GM12892 (cell line): ENCODE measurements around the gene GABARAP.

Source experiments
- POLR2A ChIP-seq: IDR thresholded peaks from 2 replicates; pipeline ENCODE4 v1.6.1; 2011; ENCODE audit warnings: low read depth, low read length, control low read depth
- POLR2AphosphoS5 ChIP-seq: IDR thresholded peaks from 2 replicates; pipeline ENCODE4 v1.6.1; 2011; ENCODE audit warnings: low read depth, low read length, control low read depth

- TF ChIP-seq POLR2AphosphoS5 (no peak), POLR2A (no peak)
These were observed 33.3 kb downstream of the GABARAP start for GRCh38 chr17:7208754-7209460.
